Measurements from ENCODE around the gene DIP2B. TPM values are rescaled to one million over a fixed set of nuclear protein-coding genes. Genes with fewer than 3 reads are reported as not detected.

Gene DIP2B
- total RNA-seq, 1 experiment from 2014 or later, result 30.2 TPM

- CTCF ChIA-PET, result interaction anchor here (0.5 to 0.6 kb wide), 2 partner anchors 42 to 350 kb away, joined by 3 to 4 read pairs; no protein-coding TSS in a partner anchor
- peaks cover 12% of the 10 kb centered on the region for H3K4me1 ChIP-seq (ENCODE audit: control insufficient read depth, insufficient read depth, low read length)
- no peak for DNase-seq (ENCODE audit: low read depth, low spot score)
Measured at GRCh38 chr12:50550530-50551223, 45.9 kb downstream of the DIP2B start.

GRCh38 chr12:50551866-50552265, 47.1 kb downstream of the DIP2B start:
- Histone ChIP-seq H3K27me3 (ENCODE audit: control insufficient read depth, insufficient read depth, low read length) (no peaks in the 10 kb centered on the region), H3K4me3 (ENCODE audit: low read depth in 2 of 2, low read length in 2 of 2) (no peak overlapping the region), H3K36me3 (ENCODE audit: control insufficient read depth, insufficient read depth, low read length) (no peaks in the 10 kb centered on the region), H3K4me1 (ENCODE audit: control insufficient read depth, insufficient read depth, low read length) (peaks cover 9% of the 10 kb centered on the region), H3K9me3 (ENCODE audit: control insufficient read depth, insufficient read depth, low read depth, low read length) (no peaks in the 10 kb centered on the region), H3K27ac (ENCODE audit: low read length) (no peak overlapping the region)
- in situ Hi-C loops (cut with HindIII; ENCODE audit: low pct_unique_long_range_greater_than_20kb, low sequenced_read_pairs), result no loop called here
- BruUV-seq (replicated peaks), result no TSS peak
- no peak for TF ChIP-seq POLR2AphosphoS5 (IDR thresholded peaks at IDR 0.05; ENCODE audit: low read depth, low read length)
- TF ChIP-seq TCF7L2 (IDR thresholded peaks at IDR 0.05; ENCODE audit: low read depth, low read length), result no peak
- no peak for TF ChIP-seq REST (IDR thresholded peaks at IDR 0.05; ENCODE audit: insufficient read depth in 1 of 2, low read depth in 2 of 2, low read length in 1 of 2)
- TF ChIP-seq CTCF (IDR thresholded peaks at IDR 0.05), result no peak
- TF ChIP-seq SIN3A (IDR thresholded peaks at IDR 0.05; ENCODE audit: borderline replicate concordance, insufficient read depth, low read depth, low read length), result no peak
- ChIA-PET POLR2A (interaction anchor here (0.6 kb wide), 1 partner anchor 48 kb away, joined by 6 read pairs; no protein-coding TSS in a partner anchor), CTCF (no interaction called here)
- DNase-seq (ENCODE audit: low read depth, low spot score) (no peak), ATAC-seq (no peak)
- intact Hi-C loops (cut with micrococcal nuclease; ENCODE audit: unreplicated experiment), result no loop called here

More at GRCh38 chr12:50550530-50551223, 45.9 kb downstream of the DIP2B start:
- POLR2A ChIA-PET, result interaction anchor here (0.6 kb wide), 2 partner anchors 10 to 340 kb away, joined by 3 to 8 read pairs; no protein-coding TSS in a partner anchor
- Histone ChIP-seq H3K9me3 (ENCODE audit: control insufficient read depth, insufficient read depth, low read depth, low read length) (no peaks in the 10 kb centered on the region), H3K36me3 (ENCODE audit: control insufficient read depth, insufficient read depth, low read length) (no peaks in the 10 kb centered on the region), H3K27ac (ENCODE audit: low read length) (peak overlapping the region; percentile 64), H3K4me3 (ENCODE audit: low read depth in 2 of 2, low read length in 2 of 2) (no peak overlapping the region), H3K27me3 (ENCODE audit: control insufficient read depth, insufficient read depth, low read length) (no peaks in the 10 kb centered on the region)
- in situ Hi-C loops (cut with HindIII; ENCODE audit: low pct_unique_long_range_greater_than_20kb, low sequenced_read_pairs), result no loop called here
- no TSS peak for BruUV-seq (replicated peaks)
- TF ChIP-seq CTCF (IDR thresholded peaks at IDR 0.05), result no peak
- no peak for TF ChIP-seq TCF7L2 (IDR thresholded peaks at IDR 0.05; ENCODE audit: low read depth, low read length)
- TF ChIP-seq POLR2AphosphoS5 (IDR thresholded peaks at IDR 0.05; ENCODE audit: low read depth, low read length), result no peak
- no peak for TF ChIP-seq REST (IDR thresholded peaks at IDR 0.05; ENCODE audit: insufficient read depth in 1 of 2, low read depth in 2 of 2, low read length in 1 of 2)
- TF ChIP-seq SIN3A (IDR thresholded peaks at IDR 0.05; ENCODE audit: borderline replicate concordance, insufficient read depth, low read depth, low read length), result no peak
- ATAC-seq, result peak; percentile 87
- intact Hi-C loops (cut with micrococcal nuclease; ENCODE audit: unreplicated experiment), result no loop called here

Measured in Panc1 (cell line).